NCI-H146 (cell line): ENCODE results near the gene IRX2.

Experiments
- DNase-seq: peaks from one replicate; lab custom pipeline; 2025; lab: John Stamatoyannopoulos, UW

The IRX2 gene

GRCh38 chr5:2697041-2697440 is 54.4 kb downstream of the IRX2 start:
- DNase-seq, result no peak
